ENCODE results near the gene GTF3C5.

The GTF3C5 gene

DNA sequence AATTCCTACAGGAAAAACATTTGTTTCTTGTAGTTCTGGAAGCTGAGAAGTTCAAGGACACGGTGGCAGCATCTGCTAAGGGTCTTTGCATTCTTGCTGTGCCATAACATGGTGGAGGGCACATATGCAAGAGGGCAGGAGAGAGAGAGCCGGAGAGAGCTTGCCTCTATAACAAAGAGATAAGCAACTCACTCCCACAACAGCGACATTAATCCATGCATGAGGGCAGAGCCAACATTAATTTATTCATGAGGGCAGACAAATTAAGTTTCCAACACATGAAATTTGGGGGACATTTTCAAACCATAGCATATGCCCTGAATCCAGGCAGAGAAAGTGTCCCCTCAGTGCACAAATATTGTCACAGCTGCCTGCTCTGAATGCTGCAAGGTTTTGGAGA is 4.4 kb upstream of the GTF3C5 start:
- TF ChIP-seq CTCF (conservative IDR thresholded peaks at IDR 0.05) = no peak
- no peak overlapping the region for H3K27ac ChIP-seq

GRCh38 chr9:133027134-133027533 is 3.7 kb upstream of the GTF3C5 start:
- TF ChIP-seq CTCF (conservative IDR thresholded peaks at IDR 0.05) = no peak
- H3K27ac ChIP-seq = no peak overlapping the region

DNA sequence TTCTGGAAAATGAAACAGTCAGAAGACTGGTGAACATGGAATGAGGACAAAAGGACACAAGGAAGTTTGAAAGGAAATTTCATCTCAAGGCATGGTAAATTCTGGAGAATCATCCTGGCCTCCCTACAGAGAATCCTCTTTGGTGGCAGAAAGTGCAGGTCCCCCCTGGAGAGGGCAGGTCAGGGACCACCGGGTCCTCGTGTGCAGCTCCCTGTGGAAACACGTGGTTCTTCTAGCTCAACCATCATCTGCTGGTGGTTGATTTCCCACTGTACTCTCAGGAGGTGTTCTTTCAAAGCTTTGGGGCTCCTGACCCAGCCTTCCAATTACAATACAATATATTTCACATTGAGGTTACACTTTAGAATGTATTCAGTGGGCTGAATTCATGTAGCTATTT is 2.6 kb upstream of the GTF3C5 start:
- no peak for TF ChIP-seq CTCF (conservative IDR thresholded peaks at IDR 0.05)
- H3K27ac ChIP-seq = no peak overlapping the region

DNA sequence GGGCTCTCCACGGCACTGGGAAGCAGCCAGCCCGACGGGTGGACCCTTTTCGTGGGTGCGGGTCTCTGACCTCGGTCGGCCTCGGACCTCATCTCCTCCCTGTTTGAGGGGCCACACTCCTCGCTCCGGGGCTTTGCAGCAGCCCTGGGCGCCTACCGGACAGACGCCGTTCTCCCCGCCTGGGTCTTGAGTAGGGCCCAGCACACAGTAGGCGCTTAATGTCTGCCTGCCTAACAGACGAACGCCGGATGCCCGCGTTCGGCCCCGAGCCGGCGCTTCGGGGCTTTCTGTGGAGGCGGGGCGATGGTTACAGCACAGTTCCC is 842 bp upstream of the GTF3C5 start:
- no peak for TF ChIP-seq CTCF (conservative IDR thresholded peaks at IDR 0.05)
- peak overlapping the region; percentile 87 for H3K27ac ChIP-seq

DNA sequence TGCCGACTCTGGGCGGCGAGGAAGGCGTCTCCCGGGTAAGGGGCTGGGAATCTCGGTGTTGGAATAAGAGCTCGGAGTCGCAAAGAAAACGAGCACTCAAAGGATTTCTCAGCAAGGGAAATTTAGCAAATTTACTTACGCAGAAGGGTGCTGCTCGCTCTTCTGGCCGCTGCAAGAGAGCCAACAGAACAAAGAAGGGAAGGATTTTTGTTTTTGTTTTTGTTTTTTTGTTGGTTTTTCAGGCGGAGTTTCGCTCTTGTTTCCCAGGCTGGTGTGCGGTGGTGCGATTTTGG is 279 bp downstream of the GTF3C5 start:
- no peak for TF ChIP-seq CTCF (conservative IDR thresholded peaks at IDR 0.05)

DNA sequence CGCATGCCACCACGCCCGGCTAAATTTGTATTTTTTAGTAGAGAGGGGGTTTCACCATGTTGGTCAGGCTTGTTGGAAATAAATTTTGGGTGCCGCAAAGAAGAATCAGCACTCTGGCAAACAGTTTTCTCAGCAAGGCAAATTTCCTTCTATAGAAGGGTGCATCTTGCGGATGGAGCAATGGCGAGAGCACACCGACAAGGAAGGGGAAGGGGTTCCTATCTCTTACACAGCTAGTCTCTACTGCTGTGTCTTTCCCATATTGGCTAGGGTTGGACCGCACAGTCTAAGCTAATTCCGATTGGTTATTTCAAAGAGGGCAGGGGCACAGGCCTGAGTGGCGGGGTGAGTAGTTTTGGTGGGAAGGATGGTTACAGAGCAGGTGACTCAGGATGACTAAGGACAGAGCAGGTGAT is 707 bp downstream of the GTF3C5 start:
- TF ChIP-seq CTCF (conservative IDR thresholded peaks at IDR 0.05) = no peak
- H3K27ac ChIP-seq = peak overlapping the region; percentile 87

More for the DNA sequence above, 279 bp downstream of the GTF3C5 start:
- peak overlapping the region; percentile 87 for H3K27ac ChIP-seq

GRCh38 chr9:133032171-133032570 is 1.4 kb downstream of the GTF3C5 start:
- no peak for TF ChIP-seq CTCF (conservative IDR thresholded peaks at IDR 0.05)
- H3K27ac ChIP-seq = no peak overlapping the region

- TF ChIP-seq CTCF (conservative IDR thresholded peaks at IDR 0.05) = no peak
- H3K27ac ChIP-seq = no peak overlapping the region
Observed at GRCh38 chr9:133035669-133036068, 4.9 kb downstream of the GTF3C5 start.
